Prostate gland (tissue), 2 donors: Measurements from ENCODE around the gene KLK7.

Experiments used
- CTCF ChIP-seq, 4 experiments: fragments of 200-600 bp in 2 of 4; fragments of 450-650 bp in 2 of 4; sonication (generic) in 2 of 4; IDR thresholded peaks; 1 replicate in 3 of 4; 2 replicates in 1 of 4; pipeline ENCODE4 v1.5.1; 2016 to 2019; ENCODE audit warnings: antibody characterized with exemption in 4 of 4, mild to moderate bottlenecking in 2 of 4, moderate library complexity in 2 of 4
- POLR2AphosphoS5 ChIP-seq: sonication (generic); formaldehyde crosslinking; IDR thresholded peaks from one replicate; pipeline ENCODE4 v1.6.1; 2017; ENCODE audit warnings: antibody characterized with exemption

- no peak for TF ChIP-seq POLR2AphosphoS5
- no peak for TF ChIP-seq CTCF (IDR thresholded peaks at IDR 0.05)
Measured at GRCh38 chr19:50943074-50943828, 40.5 kb downstream of the KLK7 start.
